HepG2 (cell line): Measurements from ENCODE around the gene VAMP5. TPM values are rescaled to one million over a fixed set of nuclear protein-coding genes. Genes with fewer than 3 reads are reported as not detected.

Experiments
- ARID4A ChIP-seq: sonication (generic); formaldehyde crosslinking; IDR thresholded peaks from 2 replicates; pipeline ENCODE4 v1.5.0; 2020; ENCODE audit warnings: mild to moderate bottlenecking, missing genetic modification reagents, borderline replicate concordance
- MIER2 ChIP-seq: IDR thresholded peaks from 2 replicates; pipeline ENCODE4 v1.6.1; 2016; ENCODE audit warnings: missing biosample characterization, missing genetic modification reagents
- SMARCE1 ChIP-seq: fragments of 450-650 bp; IDR thresholded peaks from 2 replicates; pipeline ENCODE4 v1.6.1; 2017; ENCODE audit warnings: borderline replicate concordance
- SNAPC4 ChIP-seq: sonication (generic); formaldehyde crosslinking; IDR thresholded peaks from 2 replicates; pipeline ENCODE4 v1.4.0; 2020; ENCODE audit warnings: mild to moderate bottlenecking, missing genetic modification reagents
- SRSF9 ChIP-seq: fragments of 200-400 bp; formaldehyde crosslinking; IDR thresholded peaks from 2 replicates; pipeline ENCODE4 v1.6.1; 2018; ENCODE audit warnings: borderline replicate concordance, mild to moderate bottlenecking, low read depth, low read length; ENCODE audit not compliant: insufficient read depth, poor library complexity, severe bottlenecking
- STAG1 ChIP-seq: sonication (generic); formaldehyde crosslinking; IDR thresholded peaks from 2 replicates; pipeline ENCODE4 v1.4.0; 2020; ENCODE audit warnings: missing genetic modification reagents
- TARDBP ChIP-seq: sonication (generic); formaldehyde crosslinking; IDR thresholded peaks from 2 replicates; pipeline ENCODE4 v1.8.0; 2022; ENCODE audit warnings: mild to moderate bottlenecking, missing genetic modification reagents
- ZBTB2 ChIP-seq: sonication (generic); formaldehyde crosslinking; IDR thresholded peaks from 2 replicates; pipeline ENCODE4 v1.8.0; 2022; ENCODE audit warnings: low read depth, missing genetic modification reagents
- ZNF121 ChIP-seq: sonication (generic); formaldehyde crosslinking; IDR thresholded peaks from 2 replicates; pipeline ENCODE4 v1.5.0; 2020; ENCODE audit warnings: mild to moderate bottlenecking, missing genetic modification reagents
- polyA plus RNA-seq, 8 experiments: library from polyadenylated mRNA; depleted of rRNA in 3 of 8; stranded (reverse) in 7 of 8; unstranded in 1 of 8; fragments of >200 nt; fragmentation: Illumina TruSeq in 4 of 8; extraction: Trizol in 4 of 8; gene quantifications; 2 replicates each; pipeline versions ENCODE4 v1.2.1 to v1.2.3, GENCODE V29; 2011 to 2016; ENCODE audit warnings: low read depth in 4 of 8, missing spikeins in 1 of 8, mixed read lengths in 1 of 8; ENCODE audit not compliant: insufficient read depth in 1 of 8
- total RNA-seq, 5 experiments: library from RNA; depleted of rRNA; stranded (reverse); fragments of >200 nt; fragmentation: Illumina TruSeq; extraction: Trizol; gene quantifications; 2 replicates each; pipeline ENCODE4 v1.2.3, GENCODE V29; 2016; ENCODE audit warnings: low read depth in 1 of 5
- TF ChIP-seq, protein P1 (sequence below), 2 experiments: sonication (generic) in 1 of 2; formaldehyde crosslinking in 1 of 2; IDR thresholded peaks; 2 replicates each; pipeline versions ENCODE4 v1.6.1 to v1.9.0; 2014 to 2022; ENCODE audit warnings: antibody characterized with exemption in 1 of 2, borderline replicate concordance in 1 of 2, inconsistent platforms in 1 of 2, low read depth in 1 of 2, missing genetic modification reagents in 1 of 2

Gene VAMP5
- total and polyA plus RNA-seq, 2 of the 13 experiments (the other 11 are each of a cell fraction or from before 2014, with no cell fraction given): 7.2 to 56.7 TPM

DNA sequence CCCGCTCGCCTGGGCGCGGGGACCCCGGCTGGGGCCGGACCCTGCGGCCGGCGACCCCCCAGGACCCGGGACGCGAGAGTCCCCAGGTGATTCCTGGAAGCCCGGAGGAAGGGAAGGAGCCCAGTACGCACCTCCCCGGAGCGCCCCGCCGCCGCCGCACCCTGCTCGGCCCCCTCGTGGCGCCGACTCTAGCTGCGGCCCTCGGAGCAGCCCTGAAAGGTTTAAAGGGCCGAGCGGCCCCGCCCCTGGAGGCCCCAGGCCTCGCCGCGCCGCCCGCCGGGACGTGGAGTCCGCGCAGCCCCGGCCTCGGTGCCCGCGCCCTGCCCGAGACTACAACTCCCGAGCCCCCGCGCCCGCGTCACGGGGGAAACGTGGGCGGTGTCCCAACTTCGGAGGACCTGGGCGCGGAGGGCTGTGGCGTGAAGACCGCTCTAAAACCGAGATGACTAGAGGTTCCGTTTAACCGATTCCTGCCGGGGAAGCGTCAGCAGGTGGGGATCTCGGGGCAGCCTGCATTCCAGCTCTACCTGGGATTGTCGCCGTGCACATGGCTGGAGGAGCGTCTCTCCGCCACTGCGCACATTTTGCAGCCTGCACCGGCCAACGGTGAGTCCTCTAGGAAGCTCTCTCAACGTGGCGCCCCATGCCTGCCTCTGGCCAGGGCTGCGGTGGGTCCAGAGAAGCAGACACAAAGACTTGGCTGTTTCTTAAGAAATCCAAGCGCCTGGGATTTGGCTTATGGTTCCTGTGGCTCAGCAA lies 18.4 kb downstream of the VAMP5 start, which contains the start of gene TMEM150A (continued):
- TF ChIP-seq SNAPC4 (CRISPR knock-in tag): no peak
- TF ChIP-seq STAG1 (CRISPR knock-in tag): 0 out of 2 replicates have a peak, but pooled peaks have one; percentile 5
- TF ChIP-seq SMARCE1: no peak
- TF ChIP-seq MIER2 (CRISPR knock-in tag): no peak
- peak; percentile 85 for TF ChIP-seq TARDBP (CRISPR knock-in tag)
- TF ChIP-seq ZNF121 (CRISPR knock-in tag): no peak
- TF ChIP-seq SRSF9: no peak
- TF ChIP-seq, protein P1, sequence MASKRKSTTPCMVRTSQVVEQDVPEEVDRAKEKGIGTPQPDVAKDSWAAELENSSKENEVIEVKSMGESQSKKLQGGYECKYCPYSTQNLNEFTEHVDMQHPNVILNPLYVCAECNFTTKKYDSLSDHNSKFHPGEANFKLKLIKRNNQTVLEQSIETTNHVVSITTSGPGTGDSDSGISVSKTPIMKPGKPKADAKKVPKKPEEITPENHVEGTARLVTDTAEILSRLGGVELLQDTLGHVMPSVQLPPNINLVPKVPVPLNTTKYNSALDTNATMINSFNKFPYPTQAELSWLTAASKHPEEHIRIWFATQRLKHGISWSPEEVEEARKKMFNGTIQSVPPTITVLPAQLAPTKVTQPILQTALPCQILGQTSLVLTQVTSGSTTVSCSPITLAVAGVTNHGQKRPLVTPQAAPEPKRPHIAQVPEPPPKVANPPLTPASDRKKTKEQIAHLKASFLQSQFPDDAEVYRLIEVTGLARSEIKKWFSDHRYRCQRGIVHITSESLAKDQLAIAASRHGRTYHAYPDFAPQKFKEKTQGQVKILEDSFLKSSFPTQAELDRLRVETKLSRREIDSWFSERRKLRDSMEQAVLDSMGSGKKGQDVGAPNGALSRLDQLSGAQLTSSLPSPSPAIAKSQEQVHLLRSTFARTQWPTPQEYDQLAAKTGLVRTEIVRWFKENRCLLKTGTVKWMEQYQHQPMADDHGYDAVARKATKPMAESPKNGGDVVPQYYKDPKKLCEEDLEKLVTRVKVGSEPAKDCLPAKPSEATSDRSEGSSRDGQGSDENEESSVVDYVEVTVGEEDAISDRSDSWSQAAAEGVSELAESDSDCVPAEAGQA (IDR thresholded peaks at IDR 0.05; ENCODE audit: low read depth): peak; percentile 73; the same call in 1 of the 2 replicates
- TF ChIP-seq, protein P1 (CRISPR knock-in tag; IDR thresholded peaks at IDR 0.05; ENCODE audit: borderline replicate concordance): peak; percentile 79; the same call in 1 of the 2 replicates
- peak; percentile 63; the same call in 1 of the 2 replicates for TF ChIP-seq ZBTB2 (CRISPR knock-in tag)
- peak; percentile 90 for TF ChIP-seq ARID4A (CRISPR knock-in tag)
